ENCODE data around the gene SLC23A3.

DNA sequence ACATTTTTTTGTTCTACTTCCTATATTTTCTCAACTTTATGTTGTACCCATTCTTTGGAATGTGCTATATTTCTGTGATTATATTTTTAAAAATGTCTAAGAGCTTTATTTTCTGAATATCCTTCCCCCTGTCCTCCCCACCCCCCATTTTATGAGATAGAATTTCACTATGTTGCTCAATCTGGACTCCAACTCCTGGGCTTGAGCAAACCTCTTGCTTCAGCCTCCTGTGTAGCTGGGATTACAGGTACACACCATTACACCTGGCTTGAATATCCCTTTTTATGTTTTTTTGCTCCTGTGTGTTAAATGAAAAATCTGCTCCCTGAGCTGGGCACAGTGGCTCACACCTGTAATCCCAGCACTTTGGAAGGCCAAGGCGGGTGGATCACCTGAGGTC is 27.6 kb upstream of the SLC23A3 start:
- no peak for TF ChIP-seq CTCF (IDR thresholded peaks at IDR 0.05)
- TF ChIP-seq POLR2A (IDR thresholded peaks at IDR 0.05): no peak
- TF ChIP-seq EP300 (IDR thresholded peaks at IDR 0.05; ENCODE audit: low read depth): no peak
- TF ChIP-seq POLR2AphosphoS5 (IDR thresholded peaks at IDR 0.05): no peak
